Stimulated activated CD8-positive, alpha-beta memory T cell treated with anti-CD3 and anti-CD28 coated beads, Interleukin-7, amount 100 ng/mL, for 1 hour (primary cell): Measurements from ENCODE around the gene CNTN5.

Experiments
- DNase-seq, 2 donors: peaks; one replicate each; pipeline ENCODE4 v3.0.0-alpha.2; 2020; ENCODE audit warnings: low read depth in 2 of 2

CNTN5 gene

DNA sequence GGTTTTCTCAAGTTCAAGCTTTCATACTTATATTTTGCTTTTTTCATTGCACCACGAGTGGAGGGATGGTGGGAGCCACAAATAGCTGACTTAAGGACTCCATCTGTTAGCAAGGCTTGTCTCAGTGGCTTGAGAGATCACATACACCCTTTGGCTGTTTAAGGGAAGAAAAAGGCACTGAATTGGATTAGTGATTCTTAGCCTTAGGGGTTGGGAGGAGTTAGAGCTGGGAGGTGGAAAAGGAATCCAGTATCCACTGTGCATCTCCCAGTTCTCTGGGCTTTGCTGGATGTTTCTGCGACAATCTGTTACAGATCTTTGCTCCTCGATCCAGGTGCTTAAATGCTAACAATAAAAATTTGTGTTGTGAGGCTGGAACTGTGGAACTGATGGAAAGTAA, 593.6 kb downstream of the CNTN5 start:
- no peak for DNase-seq

DNA sequence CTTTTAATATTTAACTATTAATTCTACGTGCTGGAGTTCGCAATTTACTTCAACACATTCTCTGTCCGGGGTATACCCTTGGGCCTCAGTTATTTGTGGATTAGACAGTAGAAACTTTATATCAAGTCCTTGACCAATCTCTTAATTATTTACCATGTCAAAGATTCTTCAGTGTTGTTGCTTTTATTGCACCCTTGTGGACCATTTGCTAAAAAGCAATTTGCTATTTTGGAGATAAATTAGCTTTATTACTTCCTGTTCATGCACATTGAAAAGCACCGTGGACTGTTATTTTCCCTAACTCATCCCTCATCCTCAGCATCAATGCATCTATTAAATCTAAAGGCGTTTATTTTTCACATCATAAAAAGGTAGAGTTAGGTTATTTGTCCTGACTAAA, 609.9 kb downstream of the CNTN5 start:
- no peak for DNase-seq

- no peak for DNase-seq
Measured at GRCh38 chr11:99631618-99632017, 610.9 kb downstream of the CNTN5 start.

DNA sequence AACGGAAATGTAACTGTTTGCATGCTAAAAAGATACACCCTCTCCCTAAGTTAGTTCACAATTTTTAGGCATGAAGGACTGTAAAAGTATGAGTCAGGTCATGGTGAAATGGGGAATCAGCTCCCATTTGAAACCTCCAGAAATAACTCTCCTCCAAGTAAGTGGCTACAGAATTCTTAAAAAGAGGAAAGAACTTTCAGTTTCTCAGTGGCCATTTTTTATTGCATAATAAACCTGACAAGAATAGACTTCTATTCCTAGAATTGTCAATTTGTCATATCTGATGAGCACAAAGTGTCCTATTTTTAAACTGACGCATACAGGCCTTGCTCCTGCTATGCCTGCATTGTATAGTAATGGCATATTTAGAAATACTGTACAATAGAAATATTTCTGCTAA, 612.2 kb downstream of the CNTN5 start:
- DNase-seq, result no peak

DNA sequence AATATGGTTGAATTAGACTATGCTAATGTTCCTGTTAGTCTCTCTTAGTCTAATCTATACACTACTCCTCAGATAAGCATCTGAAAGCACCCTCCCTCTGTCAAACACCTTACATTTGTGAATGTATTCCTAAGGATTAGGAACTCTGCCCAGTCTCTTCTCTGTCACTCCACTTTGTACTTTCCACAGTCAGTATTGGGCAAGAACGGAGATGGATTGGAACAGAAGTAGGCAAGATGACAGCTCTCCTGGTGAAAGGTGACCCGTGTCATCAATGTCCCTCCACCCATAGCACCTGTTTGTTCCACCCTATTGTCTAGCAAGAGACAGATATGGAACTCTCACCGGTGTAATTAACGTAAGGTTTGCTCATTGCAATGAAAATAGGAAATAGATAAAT, 613.8 kb downstream of the CNTN5 start:
- no peak for DNase-seq

DNA sequence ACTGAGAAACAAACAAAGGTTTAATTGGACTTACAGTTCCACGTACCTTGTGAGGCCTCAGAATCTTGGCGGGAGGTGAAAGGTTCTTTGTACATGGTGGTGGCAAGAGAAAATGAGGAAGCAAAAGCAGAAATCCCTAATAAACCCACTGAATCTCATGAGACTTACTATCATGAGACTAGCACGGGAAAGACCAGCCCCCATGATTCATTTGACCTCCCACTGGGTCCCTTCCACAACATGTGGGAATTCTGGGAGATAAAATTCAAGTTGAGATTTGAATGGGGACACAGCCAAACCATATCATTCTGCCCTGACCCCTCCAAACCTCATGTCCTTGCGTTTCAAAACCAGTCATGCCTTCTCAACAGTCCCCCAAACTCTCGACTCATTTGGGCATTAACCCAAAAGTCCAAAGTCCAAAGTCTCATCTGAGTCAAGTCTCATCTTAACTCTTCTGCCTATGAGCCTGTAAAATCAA, 617.4 kb downstream of the CNTN5 start:
- no peak for DNase-seq

DNA sequence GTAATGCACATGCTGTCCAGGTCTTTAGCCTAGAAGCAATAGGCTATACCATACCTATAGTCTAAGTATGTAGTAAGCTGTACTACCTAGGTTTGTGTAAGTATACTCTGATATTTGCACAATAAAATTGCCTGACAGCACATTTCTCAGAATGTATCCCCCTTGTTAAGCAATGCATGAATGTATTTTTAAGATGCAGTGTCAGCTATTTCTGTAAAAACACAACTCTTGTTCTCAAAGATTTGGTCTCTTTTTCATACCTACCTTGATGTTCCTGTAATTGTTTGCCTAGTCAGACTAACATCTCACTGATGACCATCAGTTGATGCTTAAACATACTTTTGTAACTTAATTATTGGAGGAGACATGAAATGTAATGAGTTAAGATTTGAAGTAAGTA, 619.9 kb downstream of the CNTN5 start:
- DNase-seq, result no peak

DNA sequence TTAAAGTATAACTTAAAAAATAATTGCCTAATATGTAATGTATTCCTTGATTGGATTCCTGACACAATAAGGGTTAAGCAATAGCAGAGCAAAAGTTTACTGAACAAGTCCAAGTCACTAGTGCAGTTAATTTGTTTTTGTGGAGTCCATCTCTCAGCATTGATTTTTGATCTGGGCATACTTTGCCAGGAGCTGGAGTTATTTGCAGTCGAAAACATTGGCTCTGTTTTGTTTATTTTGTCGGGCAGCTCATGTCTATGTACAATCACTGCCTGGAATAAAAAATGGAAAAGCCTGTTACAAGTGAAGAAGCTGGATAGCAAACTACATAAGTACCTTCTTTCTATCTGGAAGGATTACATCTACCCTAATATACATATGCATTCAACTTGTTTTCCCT, 625.2 kb downstream of the CNTN5 start:
- no peak for DNase-seq

- no peak for DNase-seq
Measured at GRCh38 chr11:99670067-99670676, 649.4 kb downstream of the CNTN5 start.

DNA sequence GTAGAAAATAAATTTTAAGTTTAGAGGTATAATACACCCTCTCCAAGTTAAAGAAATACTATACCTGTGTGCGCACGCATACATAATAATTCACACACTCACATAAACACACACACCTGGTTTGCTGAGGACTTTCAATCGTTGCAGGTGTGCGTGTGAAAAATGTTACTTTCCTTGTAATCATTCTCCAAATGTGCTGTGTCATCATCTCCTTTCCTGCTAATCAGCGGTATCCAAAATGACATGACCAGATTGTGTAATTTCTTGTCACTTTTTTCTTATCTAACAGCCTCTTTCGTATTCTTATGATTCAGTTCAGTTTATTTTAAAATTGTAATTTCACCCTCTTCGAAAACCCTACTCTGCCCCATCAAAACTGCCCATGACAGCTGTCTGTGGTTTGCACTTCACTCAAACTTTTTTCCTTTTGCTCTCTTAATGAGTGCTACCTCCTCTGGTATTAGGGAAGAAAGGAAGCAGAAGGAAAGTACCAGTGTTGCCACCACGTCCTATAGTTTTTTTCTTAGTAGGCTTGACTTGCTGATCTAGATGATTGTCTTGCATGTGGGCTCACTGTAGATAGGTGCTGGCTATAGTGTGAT, 651.2 kb downstream of the CNTN5 start:
- DNase-seq, result no peak

DNA sequence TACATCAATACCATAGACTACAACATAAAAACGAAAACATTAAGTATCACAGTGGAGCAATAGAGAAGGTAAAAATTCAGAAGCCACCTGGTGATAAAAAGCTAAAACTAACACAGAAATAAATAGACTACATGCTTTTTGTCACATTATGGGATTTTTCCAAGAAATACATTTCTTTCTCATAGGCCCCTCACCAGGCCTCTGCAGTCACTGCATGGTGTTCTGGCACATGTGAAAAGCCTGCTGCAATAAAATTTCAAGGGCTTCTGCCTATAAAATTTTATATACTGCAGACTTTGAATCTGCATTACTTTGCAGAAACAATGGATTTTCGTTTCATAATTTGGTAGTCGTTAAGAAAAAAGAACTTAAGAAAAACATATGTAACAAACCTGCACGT, 655.5 kb downstream of the CNTN5 start:
- no peak for DNase-seq

- no peak for DNase-seq
Measured at GRCh38 chr11:99682171-99682570, 661.4 kb downstream of the CNTN5 start.

DNA sequence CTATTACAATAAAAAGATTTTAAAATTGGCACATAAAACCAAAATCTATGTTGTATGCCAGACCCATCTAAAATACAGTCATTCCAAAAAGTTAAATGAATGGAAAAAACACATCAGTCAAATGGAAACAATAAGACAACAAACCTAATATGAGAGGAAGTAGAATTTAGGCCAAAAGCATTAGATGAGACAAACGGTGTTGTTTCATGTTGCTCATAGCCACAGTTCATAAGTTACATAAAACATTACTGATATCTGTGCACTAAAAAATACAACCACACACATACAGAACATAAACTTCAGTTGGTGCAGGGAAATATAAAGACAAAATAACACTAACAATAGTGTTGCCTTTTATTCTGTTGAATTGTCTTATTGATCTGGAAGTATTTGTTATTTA, 661.9 kb downstream of the CNTN5 start:
- DNase-seq, result no peak

- no peak for DNase-seq
Measured at GRCh38 chr11:99683933-99684332, 663.2 kb downstream of the CNTN5 start.

DNA sequence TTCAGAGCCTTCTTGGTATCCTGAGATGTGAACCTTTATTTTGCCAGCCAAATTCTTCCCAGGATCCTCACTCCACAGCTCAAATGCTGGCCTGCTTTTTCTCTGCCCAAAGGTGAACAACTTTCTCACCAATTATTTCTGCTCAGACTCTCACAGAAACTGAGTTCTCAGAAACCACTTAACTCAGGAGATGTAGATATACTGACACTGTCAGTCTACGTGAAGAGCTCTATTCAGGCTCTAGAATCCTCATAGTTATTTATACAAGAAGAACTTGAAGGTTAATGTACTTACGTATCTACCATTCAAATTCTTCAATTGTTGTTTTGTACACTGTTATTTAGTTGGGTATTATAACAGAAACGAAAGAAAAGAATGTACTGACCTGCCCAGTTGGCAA, 666.1 kb downstream of the CNTN5 start:
- no peak for DNase-seq

- DNase-seq, result no peak
Measured at GRCh38 chr11:99687320-99687719, 666.6 kb downstream of the CNTN5 start.

DNA sequence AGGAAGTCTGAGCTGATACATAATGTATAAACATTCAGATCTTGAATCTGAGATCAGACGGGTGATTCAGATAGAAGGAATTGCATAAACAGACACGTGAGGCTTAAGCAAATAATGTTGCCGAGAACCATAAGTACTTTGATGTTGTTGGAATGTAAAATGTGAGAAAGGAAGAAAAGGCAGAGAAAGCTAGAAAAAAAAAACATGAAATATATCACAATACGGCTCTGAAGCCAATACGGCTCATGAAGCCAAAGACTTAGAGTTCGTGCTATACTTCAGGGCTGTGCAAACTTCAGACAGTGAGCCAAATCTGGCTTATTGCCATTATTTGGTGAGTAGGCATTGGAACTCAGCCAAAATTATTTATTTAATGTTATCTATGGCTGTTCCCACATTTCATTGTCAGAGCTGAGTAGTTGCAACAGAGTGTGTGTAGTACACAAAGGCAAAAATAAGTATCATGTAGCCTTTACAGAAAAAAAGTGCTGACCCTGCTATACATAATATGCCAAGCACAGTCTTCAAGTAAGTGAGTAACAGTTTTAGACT, 673.3 kb downstream of the CNTN5 start:
- DNase-seq, result no peak

DNA sequence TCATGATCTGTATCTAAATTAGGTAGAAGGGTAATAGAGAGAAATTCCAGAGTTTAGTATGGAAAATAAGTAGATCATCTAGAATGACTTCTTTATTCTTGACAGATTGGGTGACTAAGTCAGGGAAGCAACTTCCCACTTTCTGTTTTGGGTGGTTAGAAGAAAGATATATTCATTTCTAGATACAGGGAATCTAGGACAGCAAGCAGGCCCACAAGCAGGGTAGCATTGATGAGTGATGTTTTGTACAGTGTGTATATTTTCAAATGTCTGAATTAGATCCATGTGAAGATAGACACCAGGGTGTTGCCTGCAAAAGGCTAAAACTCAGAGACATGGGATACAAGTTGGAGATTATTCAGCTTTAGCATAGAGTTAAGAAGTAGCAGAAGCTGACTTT, 674.4 kb downstream of the CNTN5 start:
- no peak for DNase-seq

DNA sequence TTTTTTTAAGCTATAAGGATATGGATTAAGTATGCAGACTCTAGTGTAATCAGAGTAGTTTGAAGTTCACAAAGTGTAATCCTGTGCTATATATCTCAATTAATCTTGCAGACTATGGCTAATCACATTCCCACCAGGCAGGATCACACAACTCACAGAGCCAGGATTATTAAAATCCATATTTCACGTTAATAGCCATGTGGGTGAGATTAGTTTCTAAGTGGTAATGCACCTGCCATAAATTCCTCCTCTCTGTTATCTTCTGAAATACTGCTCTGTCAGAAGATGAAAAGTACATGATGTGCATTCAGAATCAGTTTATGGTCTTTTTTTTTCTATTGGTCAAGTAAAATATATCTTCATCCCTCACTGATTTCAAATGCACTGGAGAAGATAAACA, 686.1 kb downstream of the CNTN5 start:
- no peak for DNase-seq

- no peak for DNase-seq
Measured at GRCh38 chr11:99708928-99709672, 688.4 kb downstream of the CNTN5 start.

DNA sequence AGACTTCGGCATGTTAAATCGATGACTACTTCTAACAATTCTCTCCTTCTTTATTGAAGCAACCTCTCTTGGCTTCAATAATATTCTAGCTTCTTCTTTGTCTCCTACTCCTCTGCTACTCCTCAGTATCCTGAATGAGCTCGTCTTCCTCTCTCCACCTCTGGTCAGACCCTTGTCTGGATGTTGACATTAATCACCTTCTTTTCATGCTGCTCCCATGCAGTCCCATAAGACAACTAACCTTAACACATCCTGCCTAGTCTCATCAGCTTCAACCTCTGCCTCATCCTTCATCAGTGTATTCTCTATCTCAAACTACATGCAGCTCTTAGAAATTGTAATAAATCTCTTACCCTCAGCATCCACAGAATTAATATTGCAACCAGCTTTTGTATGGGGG, 695.6 kb downstream of the CNTN5 start:
- no peak for DNase-seq

DNA sequence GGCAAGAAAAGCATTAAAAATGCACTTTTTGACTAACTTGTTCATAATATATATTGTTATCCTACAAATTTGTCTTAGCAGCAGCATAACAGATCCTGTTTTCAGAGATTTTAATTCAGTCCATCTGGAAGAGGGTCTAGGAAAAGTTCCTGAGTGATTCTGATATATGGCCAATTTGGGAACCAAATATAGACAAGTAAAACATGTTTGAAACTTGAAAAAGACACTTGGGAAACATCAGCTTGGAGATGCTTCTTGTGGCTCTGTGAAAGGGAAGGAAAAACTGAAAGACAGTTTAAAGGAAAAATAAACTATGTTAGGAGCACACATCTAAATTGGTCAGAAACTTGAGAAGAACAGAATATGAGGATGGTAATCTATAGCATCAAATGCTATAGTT, 697.5 kb downstream of the CNTN5 start:
- no peak for DNase-seq
